Retinal pigment epithelial cell (primary cell): ENCODE results near the gene TNFRSF14.

Source experiments
- DNase-seq: peaks from one replicate; pipeline ENCODE4 v3.0.0-alpha.2; 2010; ENCODE audit warnings: low read depth
- H3K4me3 ChIP-seq: 2 replicates; pipeline ENCODE4 v1.5.1; 2011; ENCODE audit warnings: mild to moderate bottlenecking, low read length, control low read depth, moderate library complexity
- TF ChIP-seq, protein P1 (sequence below): conservative IDR thresholded peaks from 2 replicates; pipeline ENCODE4 v1.5.1; 2011; ENCODE audit warnings: low read depth, low read length, control low read depth, inconsistent platforms

Gene TNFRSF14

DNA sequence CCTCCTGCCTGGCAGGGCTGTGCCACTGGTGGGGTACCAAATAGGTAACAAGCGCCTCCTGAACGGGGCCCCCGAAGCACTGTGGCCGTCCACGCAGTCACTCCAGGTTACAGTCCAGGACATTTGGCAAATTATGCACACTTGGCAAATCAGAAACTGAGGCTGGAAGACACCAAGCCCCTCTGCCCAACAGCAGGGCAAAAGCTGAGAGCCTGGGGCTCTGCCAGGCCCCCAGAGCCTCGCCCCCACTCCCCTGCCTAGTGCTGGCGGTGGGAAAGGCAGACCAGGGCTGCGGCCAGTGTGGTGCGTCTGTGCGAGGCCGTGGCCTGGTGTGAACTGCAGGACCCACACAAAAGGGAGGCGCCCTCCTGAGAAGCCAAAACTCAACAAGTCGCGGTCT lies 39.2 kb upstream of the TNFRSF14 start:
- H3K4me3 ChIP-seq: no peak overlapping the region
- no peak for DNase-seq
- TF ChIP-seq, protein P1, sequence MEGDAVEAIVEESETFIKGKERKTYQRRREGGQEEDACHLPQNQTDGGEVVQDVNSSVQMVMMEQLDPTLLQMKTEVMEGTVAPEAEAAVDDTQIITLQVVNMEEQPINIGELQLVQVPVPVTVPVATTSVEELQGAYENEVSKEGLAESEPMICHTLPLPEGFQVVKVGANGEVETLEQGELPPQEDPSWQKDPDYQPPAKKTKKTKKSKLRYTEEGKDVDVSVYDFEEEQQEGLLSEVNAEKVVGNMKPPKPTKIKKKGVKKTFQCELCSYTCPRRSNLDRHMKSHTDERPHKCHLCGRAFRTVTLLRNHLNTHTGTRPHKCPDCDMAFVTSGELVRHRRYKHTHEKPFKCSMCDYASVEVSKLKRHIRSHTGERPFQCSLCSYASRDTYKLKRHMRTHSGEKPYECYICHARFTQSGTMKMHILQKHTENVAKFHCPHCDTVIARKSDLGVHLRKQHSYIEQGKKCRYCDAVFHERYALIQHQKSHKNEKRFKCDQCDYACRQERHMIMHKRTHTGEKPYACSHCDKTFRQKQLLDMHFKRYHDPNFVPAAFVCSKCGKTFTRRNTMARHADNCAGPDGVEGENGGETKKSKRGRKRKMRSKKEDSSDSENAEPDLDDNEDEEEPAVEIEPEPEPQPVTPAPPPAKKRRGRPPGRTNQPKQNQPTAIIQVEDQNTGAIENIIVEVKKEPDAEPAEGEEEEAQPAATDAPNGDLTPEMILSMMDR: no peak

DNA sequence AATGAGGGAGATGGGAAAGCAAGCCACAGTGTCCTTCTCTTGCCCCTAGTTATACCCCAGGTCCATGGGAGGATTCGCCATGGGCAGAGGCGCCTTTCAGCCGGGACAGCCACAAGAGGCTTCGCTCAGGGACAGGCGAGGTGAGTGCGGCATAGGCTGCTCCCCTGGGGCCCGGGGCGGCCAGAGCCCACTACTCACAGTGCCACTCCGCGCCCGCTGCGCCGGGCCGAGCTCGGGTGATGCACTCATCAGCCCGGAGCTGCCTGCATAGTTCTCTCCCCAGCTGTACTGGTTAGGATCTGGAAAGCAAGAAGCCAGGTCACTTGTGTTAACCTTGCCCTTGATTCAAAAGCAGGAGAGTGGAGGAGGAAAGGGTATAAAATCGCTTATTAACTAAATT lies 38.2 kb upstream of the TNFRSF14 start:
- DNase-seq: no peak
- no peak overlapping the region for H3K4me3 ChIP-seq
- TF ChIP-seq, protein P1: no peak

DNA sequence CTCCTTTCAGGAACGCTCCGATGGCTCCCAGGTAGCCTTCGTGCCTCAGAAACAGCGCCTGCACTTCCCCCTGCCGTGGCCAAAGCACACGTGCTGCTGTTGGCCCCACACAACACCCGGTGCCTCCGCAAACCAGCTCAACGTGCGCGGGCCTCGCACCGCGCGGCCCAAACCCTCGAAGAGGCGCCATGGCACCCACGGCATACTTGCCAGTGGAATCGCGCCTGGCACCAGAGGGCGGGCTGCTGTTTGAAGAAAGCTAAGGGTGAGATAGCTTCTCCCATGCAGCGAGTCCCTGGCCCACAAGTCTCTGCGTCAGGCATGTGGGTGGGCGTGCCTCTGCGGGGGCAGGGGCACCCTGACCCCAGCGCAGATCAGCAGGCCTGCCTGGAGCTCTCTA lies 37.6 kb upstream of the TNFRSF14 start:
- H3K4me3 ChIP-seq: no peak overlapping the region
- TF ChIP-seq, protein P1: no peak
- no peak for DNase-seq

DNA sequence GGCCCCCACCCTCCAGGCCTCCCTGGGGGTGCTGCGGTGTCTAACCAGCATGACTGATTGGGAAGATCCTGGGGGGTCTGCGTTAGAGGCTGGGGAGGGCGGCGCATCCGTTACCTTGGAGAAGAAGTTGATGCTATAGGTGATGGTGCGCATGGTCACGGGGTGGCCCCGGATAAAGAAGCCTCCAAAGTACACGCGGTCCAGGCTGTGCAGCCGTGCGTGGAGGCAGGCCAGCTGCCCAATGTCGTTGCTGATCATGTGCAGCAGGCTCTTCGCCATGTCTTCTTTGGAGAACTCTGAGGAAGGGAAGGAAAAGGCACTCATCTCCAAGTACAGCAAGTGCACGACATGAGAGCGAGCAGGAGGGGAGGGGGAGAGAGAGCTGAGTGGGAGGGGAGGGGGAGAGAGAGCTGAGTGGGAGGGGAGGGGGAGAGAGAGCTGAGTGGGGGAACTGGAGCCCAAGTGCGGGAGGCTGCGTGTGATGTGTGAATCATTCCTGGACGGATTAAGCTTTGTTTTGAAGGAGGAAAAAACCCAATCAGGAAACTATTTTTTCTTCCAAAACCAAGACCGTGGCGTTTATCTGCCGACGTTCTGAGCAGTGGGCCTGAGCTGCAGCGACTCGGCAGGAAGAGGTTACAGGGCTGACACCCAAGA lies 37.0 kb upstream of the TNFRSF14 start:
- H3K4me3 ChIP-seq: no peak overlapping the region
- TF ChIP-seq, protein P1: no peak
- peak; percentile 60 for DNase-seq

DNA sequence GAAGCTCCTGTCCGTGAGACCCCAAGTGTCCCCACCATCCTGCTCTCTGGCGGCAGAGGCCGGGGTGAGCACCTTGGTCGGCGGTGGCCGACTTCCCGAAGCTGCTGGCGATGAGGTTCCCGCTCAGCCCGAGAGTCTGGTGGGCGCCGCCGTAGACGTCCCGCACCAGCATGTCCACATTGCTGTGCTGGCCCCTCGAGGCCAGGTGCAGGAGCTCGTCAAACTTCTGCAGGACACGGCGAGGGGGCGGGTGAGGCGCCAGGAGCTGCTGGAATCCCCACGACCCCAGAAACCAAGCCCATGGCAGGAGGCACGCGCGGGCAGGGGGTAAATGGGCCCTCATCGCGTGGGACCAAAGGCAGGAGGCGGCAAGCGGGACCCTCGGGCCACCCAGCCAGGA lies 36.4 kb upstream of the TNFRSF14 start:
- H3K4me3 ChIP-seq: no peak overlapping the region
- TF ChIP-seq, protein P1: peak; percentile 6
- no peak for DNase-seq

DNA sequence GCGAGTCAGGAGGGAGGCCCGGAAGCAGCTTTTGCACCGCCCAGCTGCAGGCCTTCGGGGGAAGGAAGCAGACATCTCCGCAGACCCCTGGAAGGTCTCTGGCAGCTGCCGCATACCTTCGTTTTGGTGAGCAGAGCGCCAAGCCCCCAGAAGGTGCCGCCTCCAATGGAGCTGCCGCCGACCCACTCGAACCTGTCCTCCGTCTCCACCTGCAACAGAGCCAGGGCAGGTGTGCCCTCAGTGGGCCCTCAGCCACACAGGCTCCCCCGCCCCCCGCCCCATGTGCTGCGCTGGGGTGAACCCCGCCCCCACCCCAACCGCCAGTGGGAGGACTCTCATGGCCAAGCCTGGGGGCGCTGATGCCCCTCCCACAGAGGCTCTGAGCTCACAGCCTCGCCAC lies 36.0 kb upstream of the TNFRSF14 start:
- DNase-seq: no peak
- no peak overlapping the region for H3K4me3 ChIP-seq
- TF ChIP-seq, protein P1: no peak

DNA sequence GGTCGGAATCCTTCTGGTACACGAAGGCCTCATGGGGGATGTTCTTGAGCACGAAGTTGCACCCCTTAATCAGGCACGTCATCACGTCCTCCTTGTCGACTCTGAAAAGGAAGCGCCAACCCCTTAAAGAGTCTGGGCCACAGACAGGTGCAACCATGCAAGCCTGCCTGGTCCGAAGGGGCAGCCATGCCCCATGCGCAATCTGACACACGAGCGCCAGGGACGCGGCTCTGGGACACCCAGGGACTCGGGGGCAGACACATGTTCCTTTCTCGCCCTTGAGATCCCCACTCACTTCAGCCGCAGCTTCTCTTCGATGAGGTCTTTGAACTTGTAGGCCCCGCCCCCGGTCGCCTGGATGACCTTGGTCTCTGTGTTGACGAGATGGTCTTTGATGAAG lies 35.4 kb upstream of the TNFRSF14 start:
- TF ChIP-seq, protein P1: no peak
- no peak overlapping the region for H3K4me3 ChIP-seq
- DNase-seq: no peak
